HEK293 (cell line): Measurements from ENCODE around the gene PANK2.
A peak's percentile ranks its signal among the peaks of the same experiment; 100 is the strongest.

Source experiments
- CTCF ChIA-PET: fragments of 350-600 bp; formaldehyde crosslinking; extraction: SDS; loops from one replicate; lab custom pipeline; 2021; ENCODE audit warnings: antibody characterized with exemption; lab: Yijun Ruan, JAX
- POLR2A ChIA-PET: fragments of 300-600 bp; formaldehyde crosslinking; extraction: SDS; loops from one replicate; lab custom pipeline; 2020; ENCODE audit warnings: antibody characterized with exemption, inconsistent platforms; lab: Yijun Ruan, JAX
- H3K27ac ChIP-seq: fragments of 200-500 bp; sonication (Bioruptor generic); 2 replicates; pipeline ENCODE4 v1.5.1; 2014; ENCODE audit warnings: low read depth, low read length, control low read depth, inconsistent platforms; ENCODE audit errors: extremely low read depth
- H3K36me3 ChIP-seq, 2 experiments: fragments of 200-500 bp in 1 of 2; sonication (Bioruptor generic) in 1 of 2; 1 replicate in 1 of 2; 2 replicates in 1 of 2; pipeline ENCODE4 v1.5.1; 2014 to 2017; ENCODE audit warnings: inconsistent platforms in 2 of 2, low read length in 2 of 2; ENCODE audit not compliant: control insufficient read depth in 2 of 2, insufficient read depth in 1 of 2
- H3K4me1 ChIP-seq: fragments of 200-500 bp; sonication (Bioruptor generic); 2 replicates; pipeline ENCODE4 v1.5.1; 2014; ENCODE audit warnings: mild to moderate bottlenecking, low read length, inconsistent platforms; ENCODE audit not compliant: control insufficient read depth, insufficient read depth
- H3K4me3 ChIP-seq: 2 replicates; pipeline ENCODE4 v1.5.1; 2011; ENCODE audit warnings: low read depth, mild to moderate bottlenecking, control low read depth, low read length, moderate library complexity
- H3K9me3 ChIP-seq: fragments of 200-500 bp; sonication (Bioruptor generic); 2 replicates; pipeline ENCODE4 v1.5.1; 2014; ENCODE audit warnings: low read depth, low read length, inconsistent platforms; ENCODE audit not compliant: control insufficient read depth, insufficient read depth
- HOXC10 ChIP-seq: sonication (generic); formaldehyde crosslinking; IDR thresholded peaks from 2 replicates; pipeline ENCODE4 v1.8.1; 2023; ENCODE audit warnings: mild to moderate bottlenecking, missing genetic modification reagents
- KLF1 ChIP-seq: fragments of 450-650 bp; formaldehyde crosslinking; IDR thresholded peaks from 2 replicates; pipeline ENCODE4 v1.5.1; 2016; ENCODE audit warnings: missing biosample characterization, missing genetic modification characterization
- MZF1 ChIP-seq: fragments of 450-650 bp; formaldehyde crosslinking; IDR thresholded peaks from 2 replicates; pipeline ENCODE4 v1.5.1; 2017; ENCODE audit warnings: missing biosample characterization, missing genetic modification characterization, borderline replicate concordance
- YY1 ChIP-seq: fragments of 450-650 bp; formaldehyde crosslinking; IDR thresholded peaks from 2 replicates; pipeline ENCODE4 v1.5.1; 2018; ENCODE audit warnings: missing biosample characterization, missing genetic modification characterization
- ZBTB17 ChIP-seq: fragments of 450-650 bp; formaldehyde crosslinking; IDR thresholded peaks from 2 replicates; pipeline ENCODE4 v1.5.1; 2016; ENCODE audit warnings: missing biosample characterization, missing genetic modification characterization
- ZBTB20 ChIP-seq: fragments of 450-650 bp; formaldehyde crosslinking; IDR thresholded peaks from 2 replicates; pipeline ENCODE4 v1.5.1; 2016; ENCODE audit warnings: missing biosample characterization, missing genetic modification characterization
- ZFP69B ChIP-seq: fragments of 450-650 bp; formaldehyde crosslinking; IDR thresholded peaks from 2 replicates; pipeline ENCODE4 v1.5.1; 2016; ENCODE audit warnings: missing biosample characterization, missing genetic modification characterization
- ZNF202 ChIP-seq: fragments of 450-650 bp; formaldehyde crosslinking; IDR thresholded peaks from 2 replicates; pipeline ENCODE4 v1.5.1; 2016; ENCODE audit warnings: missing biosample characterization, missing genetic modification characterization, borderline replicate concordance
- ZNF366 ChIP-seq: fragments of 450-650 bp; formaldehyde crosslinking; conservative IDR thresholded peaks from 2 replicates; pipeline ENCODE4 v1.5.1; 2016; ENCODE audit warnings: missing biosample characterization, missing genetic modification characterization
- ZNF48 ChIP-seq: fragments of 450-650 bp; formaldehyde crosslinking; IDR thresholded peaks from 2 replicates; pipeline ENCODE4 v1.5.1; 2016; ENCODE audit warnings: missing biosample characterization, missing genetic modification characterization
- ZNF623 ChIP-seq: fragments of 450-650 bp; formaldehyde crosslinking; IDR thresholded peaks from 2 replicates; pipeline ENCODE4 v1.5.1; 2016; ENCODE audit warnings: missing biosample characterization, missing genetic modification characterization
- ZNF629 ChIP-seq: fragments of 450-650 bp; formaldehyde crosslinking; IDR thresholded peaks from 2 replicates; pipeline ENCODE4 v1.5.1; 2017; ENCODE audit warnings: missing biosample characterization, missing genetic modification characterization
- ZSCAN23 ChIP-seq: fragments of 450-650 bp; formaldehyde crosslinking; IDR thresholded peaks from 2 replicates; pipeline ENCODE4 v1.5.1; 2016; ENCODE audit warnings: missing biosample characterization, missing genetic modification characterization
- TF ChIP-seq, protein P1 (sequence below): fragments of 450-650 bp; formaldehyde crosslinking; IDR thresholded peaks from 2 replicates; pipeline ENCODE4 v1.5.1; 2016; ENCODE audit warnings: missing biosample characterization, missing genetic modification characterization
- TF ChIP-seq, protein P2 (sequence below): fragments of 450-650 bp; formaldehyde crosslinking; IDR thresholded peaks from 2 replicates; pipeline ENCODE4 v1.5.1; 2017; ENCODE audit warnings: missing biosample characterization, missing genetic modification characterization
- TF ChIP-seq, protein P3 (sequence below): fragments of 450-650 bp; formaldehyde crosslinking; IDR thresholded peaks from 2 replicates; pipeline ENCODE4 v1.5.1; 2017; ENCODE audit warnings: missing biosample characterization, missing genetic modification characterization
- TF ChIP-seq, protein P4 (sequence below): fragments of 450-650 bp; formaldehyde crosslinking; IDR thresholded peaks from 2 replicates; pipeline ENCODE4 v1.5.1; 2016; ENCODE audit warnings: missing biosample characterization, missing genetic modification characterization
- TF ChIP-seq, protein P5 (sequence below): fragments of 450-650 bp; formaldehyde crosslinking; IDR thresholded peaks from 2 replicates; pipeline ENCODE4 v1.5.1; 2016; ENCODE audit warnings: missing biosample characterization, missing genetic modification characterization

The PANK2 gene

DNA sequence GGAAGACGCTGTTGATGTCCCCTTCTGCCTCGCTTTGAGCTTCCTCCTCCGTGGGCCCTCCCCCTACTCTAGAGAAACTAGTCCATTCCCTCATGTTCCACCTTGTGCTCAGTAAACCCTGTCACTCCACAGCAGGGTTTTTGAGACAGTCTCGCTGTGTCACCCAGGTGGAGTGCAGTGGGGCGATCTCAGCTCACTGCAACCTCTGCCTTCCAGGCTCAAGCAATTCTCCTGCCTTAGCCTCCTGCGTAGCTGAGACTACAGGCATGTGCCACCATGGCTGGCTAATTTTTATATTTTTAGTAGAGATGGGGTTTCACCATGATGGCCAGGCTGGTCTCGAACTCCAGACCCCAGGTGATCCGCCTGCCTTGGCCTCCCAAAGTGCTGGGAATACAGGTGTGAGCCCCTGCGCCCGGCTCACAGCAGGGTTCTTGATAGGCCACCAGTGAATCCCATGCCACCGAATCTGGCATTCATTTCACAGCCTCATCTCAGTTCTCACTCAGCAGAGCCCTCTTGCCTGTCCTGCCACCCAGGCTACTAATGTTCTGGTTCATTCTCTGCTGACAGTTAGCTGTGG, 36.0 kb downstream of the PANK2 start (continued):
- TF ChIP-seq, protein P1, sequence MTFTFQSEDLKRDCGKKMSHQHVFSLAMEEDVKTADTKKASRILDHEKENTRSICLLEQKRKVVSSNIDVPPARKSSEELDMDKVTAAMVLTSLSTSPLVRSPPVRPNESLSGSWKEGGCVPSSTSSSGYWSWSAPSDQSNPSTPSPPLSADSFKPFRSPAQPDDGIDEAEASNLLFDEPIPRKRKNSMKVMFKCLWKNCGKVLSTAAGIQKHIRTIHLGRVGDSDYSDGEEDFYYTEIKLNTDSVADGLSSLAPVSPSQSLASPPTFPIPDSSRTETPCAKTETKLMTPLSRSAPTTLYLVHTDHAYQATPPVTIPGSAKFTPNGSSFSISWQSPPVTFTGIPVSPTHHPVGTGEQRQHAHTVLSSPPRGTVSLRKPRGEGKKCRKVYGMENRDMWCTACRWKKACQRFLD, result no peak

DNA sequence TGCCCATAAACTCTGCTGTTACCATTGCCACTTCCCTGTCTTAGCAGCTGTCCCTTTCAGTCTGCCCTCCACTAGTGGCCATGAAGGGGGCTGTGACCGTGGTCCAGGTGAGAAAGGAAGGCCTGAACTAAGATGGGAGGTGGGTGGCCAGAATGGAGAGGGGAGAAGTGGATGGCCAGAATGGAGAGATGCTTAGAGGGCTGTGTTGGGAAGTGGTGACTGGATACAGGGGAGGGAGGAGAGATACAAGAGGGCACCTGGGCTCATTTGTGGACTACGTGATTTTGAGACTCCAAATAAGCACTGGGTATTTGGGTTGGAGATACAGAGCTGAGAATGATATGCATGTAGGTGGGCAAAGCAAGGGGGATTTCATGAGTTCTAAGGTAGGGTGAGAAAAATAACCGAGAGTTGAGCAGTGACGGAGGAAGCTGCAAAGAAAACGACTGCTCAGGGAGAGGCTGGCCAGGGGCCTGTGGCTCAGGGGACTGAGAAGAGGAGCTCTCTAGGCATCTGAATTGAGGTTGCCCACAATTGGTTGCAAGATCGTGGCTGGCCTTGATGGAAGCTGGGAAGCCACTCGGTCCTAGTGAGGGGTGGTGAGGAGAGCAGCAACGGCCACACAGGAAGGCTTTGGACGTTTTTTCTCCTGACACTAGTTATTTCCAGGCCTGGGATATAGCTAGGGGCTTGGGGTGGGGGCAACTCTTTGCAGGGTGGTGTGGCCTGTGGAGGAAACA, 36.9 kb downstream of the PANK2 start:
- POLR2A ChIA-PET, result interaction anchor here (0.7 to 1.2 kb wide), 2 partner anchors 14 to 29 kb away, joined by 3 read pairs; no protein-coding TSS in a partner anchor
- TF ChIP-seq HOXC10 (CRISPR knock-in tag) (no peak), ZBTB20 (tag by site-specific recombination) (0 out of 2 replicates have a peak, but pooled peaks have one; percentile 6), ZNF366 (0 out of 2 replicates have a peak, but pooled peaks have one; percentile 19)
- TF ChIP-seq, protein P2, sequence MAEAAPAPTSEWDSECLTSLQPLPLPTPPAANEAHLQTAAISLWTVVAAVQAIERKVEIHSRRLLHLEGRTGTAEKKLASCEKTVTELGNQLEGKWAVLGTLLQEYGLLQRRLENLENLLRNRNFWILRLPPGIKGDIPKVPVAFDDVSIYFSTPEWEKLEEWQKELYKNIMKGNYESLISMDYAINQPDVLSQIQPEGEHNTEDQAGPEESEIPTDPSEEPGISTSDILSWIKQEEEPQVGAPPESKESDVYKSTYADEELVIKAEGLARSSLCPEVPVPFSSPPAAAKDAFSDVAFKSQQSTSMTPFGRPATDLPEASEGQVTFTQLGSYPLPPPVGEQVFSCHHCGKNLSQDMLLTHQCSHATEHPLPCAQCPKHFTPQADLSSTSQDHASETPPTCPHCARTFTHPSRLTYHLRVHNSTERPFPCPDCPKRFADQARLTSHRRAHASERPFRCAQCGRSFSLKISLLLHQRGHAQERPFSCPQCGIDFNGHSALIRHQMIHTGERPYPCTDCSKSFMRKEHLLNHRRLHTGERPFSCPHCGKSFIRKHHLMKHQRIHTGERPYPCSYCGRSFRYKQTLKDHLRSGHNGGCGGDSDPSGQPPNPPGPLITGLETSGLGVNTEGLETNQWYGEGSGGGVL (tag by site-specific recombination), result no peak
- TF ChIP-seq, protein P3, sequence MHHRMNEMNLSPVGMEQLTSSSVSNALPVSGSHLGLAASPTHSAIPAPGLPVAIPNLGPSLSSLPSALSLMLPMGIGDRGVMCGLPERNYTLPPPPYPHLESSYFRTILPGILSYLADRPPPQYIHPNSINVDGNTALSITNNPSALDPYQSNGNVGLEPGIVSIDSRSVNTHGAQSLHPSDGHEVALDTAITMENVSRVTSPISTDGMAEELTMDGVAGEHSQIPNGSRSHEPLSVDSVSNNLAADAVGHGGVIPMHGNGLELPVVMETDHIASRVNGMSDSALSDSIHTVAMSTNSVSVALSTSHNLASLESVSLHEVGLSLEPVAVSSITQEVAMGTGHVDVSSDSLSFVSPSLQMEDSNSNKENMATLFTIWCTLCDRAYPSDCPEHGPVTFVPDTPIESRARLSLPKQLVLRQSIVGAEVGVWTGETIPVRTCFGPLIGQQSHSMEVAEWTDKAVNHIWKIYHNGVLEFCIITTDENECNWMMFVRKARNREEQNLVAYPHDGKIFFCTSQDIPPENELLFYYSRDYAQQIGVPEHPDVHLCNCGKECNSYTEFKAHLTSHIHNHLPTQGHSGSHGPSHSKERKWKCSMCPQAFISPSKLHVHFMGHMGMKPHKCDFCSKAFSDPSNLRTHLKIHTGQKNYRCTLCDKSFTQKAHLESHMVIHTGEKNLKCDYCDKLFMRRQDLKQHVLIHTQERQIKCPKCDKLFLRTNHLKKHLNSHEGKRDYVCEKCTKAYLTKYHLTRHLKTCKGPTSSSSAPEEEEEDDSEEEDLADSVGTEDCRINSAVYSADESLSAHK (tag by site-specific recombination), result no peak
- Histone ChIP-seq H3K27ac (0 out of 2 replicates have a peak overlapping the region, but pooled peaks have one; percentile 14), H3K4me3 (no peak overlapping the region), H3K9me3 (no peaks in the 10 kb centered on the region), H3K4me1 (no peaks in the 10 kb centered on the region), H3K36me3 (peaks cover 26 to 50% of the 10 kb centered on the region in 2 experiments)
- CTCF ChIA-PET, result interaction anchor here (0.6 to 1.4 kb wide), 4 partner anchors 37 to 249 kb away, joined by 3 read pairs; partner anchors contain the start of gene PANK2

DNA sequence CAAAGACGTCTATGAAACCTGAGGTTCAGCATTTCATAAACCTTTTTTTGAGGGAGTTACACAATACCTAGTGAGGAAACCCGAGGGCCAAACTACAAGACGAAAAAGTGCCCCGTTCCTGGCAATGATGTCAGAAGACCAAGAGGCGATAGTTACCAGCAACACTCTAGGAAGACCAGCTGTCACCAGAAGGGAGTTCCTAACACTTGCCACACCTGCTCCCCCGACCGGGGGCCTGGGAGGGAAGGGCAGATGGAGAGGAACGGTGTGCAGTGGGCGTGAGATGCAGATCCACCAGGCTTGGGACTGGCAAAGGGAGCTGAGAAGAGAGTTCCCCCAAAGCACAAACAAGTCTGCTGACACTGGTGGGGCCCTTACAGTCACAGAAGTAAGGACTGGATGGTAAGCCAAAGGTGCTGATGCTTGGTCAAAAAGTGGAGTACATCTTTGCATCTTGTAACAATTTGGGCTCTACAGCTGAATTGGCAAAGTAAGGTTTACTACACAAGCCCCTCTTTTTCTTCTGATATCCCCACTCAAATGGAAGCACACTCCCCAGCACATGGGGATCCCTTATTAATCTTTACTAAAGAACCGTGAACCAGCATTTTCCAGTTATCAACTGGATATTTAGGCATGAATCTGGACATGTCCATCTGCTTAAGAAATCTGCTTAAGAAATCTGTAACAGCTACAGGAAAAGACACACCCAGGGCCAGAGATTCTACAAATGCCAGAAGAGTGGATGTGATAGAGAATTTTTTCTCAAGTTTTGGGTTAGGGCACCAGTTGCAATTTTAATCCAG, 38.5 kb downstream of the PANK2 start:
- peak overlapping the region; percentile 30; the same call in 1 of the 2 replicates for H3K27ac ChIP-seq
- H3K36me3 ChIP-seq, result peaks cover 13 to 34% of the 10 kb centered on the region in 2 experiments; a peak in 2 of 3 replicates
- CTCF ChIA-PET, result interaction anchor here (0.6 to 1.7 kb wide), 10 partner anchors 36 to 251 kb away, joined by 3 to 9 read pairs (median 4); no protein-coding TSS in a partner anchor
- no peak overlapping the region for H3K4me3 ChIP-seq
- no peaks in the 10 kb centered on the region for H3K4me1 ChIP-seq
- POLR2A ChIA-PET, result interaction anchor here (1.0 kb wide), 1 partner anchor 9 kb away, joined by 4 read pairs; no protein-coding TSS in a partner anchor
- H3K9me3 ChIP-seq, result no peaks in the 10 kb centered on the region
- TF ChIP-seq ZNF202 (tag by site-specific recombination) (no peak), MZF1 (tag by site-specific recombination) (0 out of 2 replicates have a peak, but pooled peaks have one; percentile 42), ZNF48 (tag by site-specific recombination) (no peak), ZNF629 (tag by site-specific recombination) (0 out of 2 replicates have a peak, but pooled peaks have one; percentile 4), KLF1 (tag by site-specific recombination) (peak; percentile 32; the same call in 1 of the 2 replicates), ZSCAN23 (no peak), ZNF623 (no peak), ZFP69B (tag by site-specific recombination) (peak; percentile 49; the same call in 1 of the 2 replicates), ZBTB17 (tag by site-specific recombination) (no peak), YY1 (tag by site-specific recombination) (no peak)
- TF ChIP-seq, protein P4, sequence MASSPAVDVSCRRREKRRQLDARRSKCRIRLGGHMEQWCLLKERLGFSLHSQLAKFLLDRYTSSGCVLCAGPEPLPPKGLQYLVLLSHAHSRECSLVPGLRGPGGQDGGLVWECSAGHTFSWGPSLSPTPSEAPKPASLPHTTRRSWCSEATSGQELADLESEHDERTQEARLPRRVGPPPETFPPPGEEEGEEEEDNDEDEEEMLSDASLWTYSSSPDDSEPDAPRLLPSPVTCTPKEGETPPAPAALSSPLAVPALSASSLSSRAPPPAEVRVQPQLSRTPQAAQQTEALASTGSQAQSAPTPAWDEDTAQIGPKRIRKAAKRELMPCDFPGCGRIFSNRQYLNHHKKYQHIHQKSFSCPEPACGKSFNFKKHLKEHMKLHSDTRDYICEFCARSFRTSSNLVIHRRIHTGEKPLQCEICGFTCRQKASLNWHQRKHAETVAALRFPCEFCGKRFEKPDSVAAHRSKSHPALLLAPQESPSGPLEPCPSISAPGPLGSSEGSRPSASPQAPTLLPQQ (tag by site-specific recombination), result peak; percentile 68; the same call in 1 of the 2 replicates
- TF ChIP-seq, protein P5, sequence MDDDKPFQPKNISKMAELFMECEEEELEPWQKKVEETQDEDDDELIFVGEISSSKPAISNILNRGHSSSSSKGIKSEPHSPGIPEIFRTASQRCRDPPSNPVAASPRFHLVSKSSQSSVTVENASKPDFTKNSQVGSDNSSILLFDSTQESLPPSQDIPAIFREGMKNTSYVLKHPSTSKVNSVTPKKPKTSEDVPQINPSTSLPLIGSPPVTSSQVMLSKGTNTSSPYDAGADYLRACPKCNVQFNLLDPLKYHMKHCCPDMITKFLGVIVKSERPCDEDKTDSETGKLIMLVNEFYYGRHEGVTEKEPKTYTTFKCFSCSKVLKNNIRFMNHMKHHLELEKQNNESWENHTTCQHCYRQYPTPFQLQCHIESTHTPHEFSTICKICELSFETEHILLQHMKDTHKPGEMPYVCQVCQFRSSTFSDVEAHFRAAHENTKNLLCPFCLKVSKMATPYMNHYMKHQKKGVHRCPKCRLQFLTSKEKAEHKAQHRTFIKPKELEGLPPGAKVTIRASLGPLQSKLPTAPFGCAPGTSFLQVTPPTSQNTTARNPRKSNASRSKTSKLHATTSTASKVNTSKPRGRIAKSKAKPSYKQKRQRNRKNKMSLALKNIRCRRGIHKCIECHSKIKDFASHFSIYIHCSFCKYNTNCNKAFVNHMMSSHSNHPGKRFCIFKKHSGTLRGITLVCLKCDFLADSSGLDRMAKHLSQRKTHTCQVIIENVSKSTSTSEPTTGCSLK (tag by site-specific recombination), result no peak
